Esophagus squamous epithelium (tissue), 5 donors: Measurements from ENCODE around the gene MLH3. TPM values are rescaled to one million over a fixed set of nuclear protein-coding genes. Genes with fewer than 3 reads are reported as not detected.

Source experiments
- DNase-seq: peaks from one replicate; lab custom pipeline; 2025; lab: John Stamatoyannopoulos, UW
- H3K27ac ChIP-seq, 4 donors: fragments of 200-600 bp; sonication (generic); one replicate each; pipeline ENCODE4 v1.5.1; 2016 to 2019; ENCODE audit warnings: mild to moderate bottlenecking in 1 of 4
- H3K27me3 ChIP-seq, 4 donors: fragments of 200-600 bp; sonication (generic); 1 replicate in 3 of 4; 2 replicates in 1 of 4; pipeline versions ENCODE4 v1.5.1 to v1.6.0; 2017 to 2021; ENCODE audit warnings: antibody characterized with exemption in 1 of 4
- H3K36me3 ChIP-seq, 3 donors: fragments of 200-600 bp; sonication (generic); one replicate each; pipeline ENCODE4 v1.5.1; 2016 to 2019
- H3K4me1 ChIP-seq, 3 donors: fragments of 200-600 bp; sonication (generic); one replicate each; pipeline ENCODE4 v1.5.1; 2017 to 2019
- H3K4me3 ChIP-seq, 4 donors: fragments of 200-600 bp; sonication (generic); 1 replicate in 3 of 4; 2 replicates in 1 of 4; pipeline ENCODE4 v1.5.1; 2016 to 2019; ENCODE audit warnings: mild to moderate bottlenecking in 2 of 4, moderate library complexity in 1 of 4
- H3K9me3 ChIP-seq, 3 donors: fragments of 200-600 bp; sonication (generic); one replicate each; pipeline ENCODE4 v1.5.1; 2016 to 2019
- POLR2A ChIP-seq, 4 donors: fragments of 450-650 bp; IDR thresholded peaks; one replicate each; pipeline ENCODE4 v1.6.1; 2017; ENCODE audit warnings: antibody characterized with exemption in 4 of 4, mild to moderate bottlenecking in 4 of 4, moderate library complexity in 3 of 4
- WGBS, 2 donors: methylation state at CpG; one replicate each; pipeline ENCODE4 v1.1.5; 2018; 5-methylcytosine and 5-hydroxymethylcytosine counted together
- intact Hi-C: fragments of 100-400 bp; cut with DNase I; formaldehyde crosslinking; loops from one replicate; pipeline ENCODE4 v1.15.0; 2022
- total RNA-seq, 4 donors: library from RNA; depleted of rRNA; stranded (reverse); fragments of >200 nt; gene quantifications; one replicate each; pipeline ENCODE4 v1.1.0, GENCODE V29; 2016
- TF ChIP-seq, protein P1 (sequence below), 6 experiments: fragments of 450-650 bp in 4 of 6; fragments of 200-600 bp in 2 of 6; sonication (generic) in 2 of 6; IDR thresholded peaks; one replicate each; pipeline ENCODE4 v1.5.1; 2016 to 2019; ENCODE audit warnings: antibody characterized with exemption in 6 of 6, mild to moderate bottlenecking in 4 of 6, moderate library complexity in 4 of 6
- donor health status: DM: yes; HTN: yes; CAD: no.

MLH3 gene
- total RNA-seq, 4 donors from 2014 or later: 8.4 to 39.7 (median 11.0) TPM

DNA sequence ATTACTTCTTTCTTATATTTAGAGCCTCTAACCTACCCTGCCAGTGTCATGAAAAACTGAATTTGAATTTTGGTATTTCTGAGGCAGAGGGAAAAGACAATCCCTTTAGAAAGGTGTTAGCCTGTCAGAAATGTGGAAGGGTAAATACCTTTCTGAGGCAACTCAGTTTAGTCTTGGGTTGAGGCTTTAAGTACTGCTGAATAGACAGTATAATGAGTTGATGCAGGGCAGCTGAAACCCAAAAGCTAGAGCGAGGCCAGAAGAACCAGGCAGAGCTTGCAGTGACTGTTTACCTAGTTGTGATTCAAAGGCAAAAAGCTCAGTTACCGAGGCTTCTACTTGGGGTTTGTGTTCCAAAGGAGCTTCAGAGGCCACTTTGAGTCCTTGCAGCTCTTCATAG lies 36.9 kb upstream of the MLH3 start:
- Histone ChIP-seq H3K36me3 (peaks cover 3 to 100% (median 52%) of the 10 kb centered on the region in 3 donors), H3K9me3 (no peaks in the 10 kb centered on the region), H3K27ac (no peak overlapping the region), H3K27me3 (no peaks in the 10 kb centered on the region), H3K4me3 (no peak overlapping the region), H3K4me1 (peaks cover 0 to 27% (median 5%) of the 10 kb centered on the region in 3 donors)
- intact Hi-C loops: loop anchor here (10.0 kb wide), 2 partner anchors 83 to 173 kb away; partner anchors contain the start of gene EIF2B2
- no peak for DNase-seq
- TF ChIP-seq POLR2A (IDR thresholded peaks at IDR 0.05): no peak
- TF ChIP-seq, protein P1, sequence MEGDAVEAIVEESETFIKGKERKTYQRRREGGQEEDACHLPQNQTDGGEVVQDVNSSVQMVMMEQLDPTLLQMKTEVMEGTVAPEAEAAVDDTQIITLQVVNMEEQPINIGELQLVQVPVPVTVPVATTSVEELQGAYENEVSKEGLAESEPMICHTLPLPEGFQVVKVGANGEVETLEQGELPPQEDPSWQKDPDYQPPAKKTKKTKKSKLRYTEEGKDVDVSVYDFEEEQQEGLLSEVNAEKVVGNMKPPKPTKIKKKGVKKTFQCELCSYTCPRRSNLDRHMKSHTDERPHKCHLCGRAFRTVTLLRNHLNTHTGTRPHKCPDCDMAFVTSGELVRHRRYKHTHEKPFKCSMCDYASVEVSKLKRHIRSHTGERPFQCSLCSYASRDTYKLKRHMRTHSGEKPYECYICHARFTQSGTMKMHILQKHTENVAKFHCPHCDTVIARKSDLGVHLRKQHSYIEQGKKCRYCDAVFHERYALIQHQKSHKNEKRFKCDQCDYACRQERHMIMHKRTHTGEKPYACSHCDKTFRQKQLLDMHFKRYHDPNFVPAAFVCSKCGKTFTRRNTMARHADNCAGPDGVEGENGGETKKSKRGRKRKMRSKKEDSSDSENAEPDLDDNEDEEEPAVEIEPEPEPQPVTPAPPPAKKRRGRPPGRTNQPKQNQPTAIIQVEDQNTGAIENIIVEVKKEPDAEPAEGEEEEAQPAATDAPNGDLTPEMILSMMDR (IDR thresholded peaks at IDR 0.05): no peak
- 72 to 75% methylated on average over 2 of the region's 2 CpGs for WGBS, 2 donors

DNA sequence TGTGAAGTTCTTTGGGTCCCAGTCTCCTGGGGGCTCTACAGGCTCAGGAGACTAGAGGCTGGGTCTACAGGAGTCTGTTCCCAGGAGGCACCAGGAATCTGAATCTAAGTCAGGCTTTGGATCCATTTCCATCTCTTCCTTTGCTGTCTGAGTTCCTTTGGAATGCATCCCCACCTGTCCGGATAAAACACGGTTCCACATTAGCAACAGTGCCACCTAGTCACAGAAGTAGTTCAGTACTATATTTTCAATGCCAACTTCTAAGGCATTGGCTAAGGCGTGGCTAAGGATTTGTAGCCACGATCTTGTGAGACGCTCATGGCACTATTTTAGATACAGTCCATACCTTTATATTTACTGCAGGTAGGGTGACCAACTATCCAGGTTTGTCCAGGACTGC lies 33.2 kb upstream of the MLH3 start:
- no peak for DNase-seq
- TF ChIP-seq POLR2A (IDR thresholded peaks at IDR 0.05): no peak
- TF ChIP-seq, protein P1 (IDR thresholded peaks at IDR 0.05): peak in 5 of 6 experiments; percentile 29 to 64 (median 34)
- Histone ChIP-seq H3K27me3 (no peaks in the 10 kb centered on the region), H3K36me3 (peaks cover 3 to 76% (median 45%) of the 10 kb centered on the region in 3 donors), H3K27ac (peak overlapping the region in 2 of 4 donors; percentile 40 to 55), H3K4me1 (peaks cover 6 to 59% (median 13%) of the 10 kb centered on the region in 3 donors), H3K4me3 (no peak overlapping the region), H3K9me3 (no peaks in the 10 kb centered on the region)
- intact Hi-C loops: loop anchor here (5.0 to 10.0 kb wide), 3 partner anchors 80 to 170 kb away; partner anchors contain the start of gene EIF2B2
- WGBS, 2 donors: 30 to 48% methylated on average over 5 of the region's 5 CpGs

DNA sequence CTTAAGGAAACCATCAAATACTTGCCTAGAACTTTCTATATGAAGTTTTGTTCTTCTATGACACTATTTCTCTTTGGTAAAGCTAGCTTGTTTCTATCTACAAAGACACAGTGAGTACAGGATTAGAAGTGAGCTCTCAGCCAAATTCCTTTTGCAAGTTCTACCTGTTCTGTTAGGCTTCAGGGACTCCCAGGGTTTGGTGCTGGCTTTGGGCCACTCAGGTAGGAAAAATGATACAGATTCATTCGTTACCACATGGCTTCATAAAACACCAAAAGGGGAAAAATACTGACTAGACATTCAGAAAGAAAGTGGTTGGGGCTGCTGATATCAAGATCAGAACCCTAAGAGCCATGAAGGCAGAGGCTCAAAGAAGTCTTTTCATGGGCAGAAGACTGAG lies 32.0 kb upstream of the MLH3 start:
- 25 to 80% methylated on average over 1 of the region's 1 CpG for WGBS, 2 donors
- peaks cover 2 to 63% (median 43%) of the 10 kb centered on the region in 3 donors for H3K36me3 ChIP-seq
- no peak overlapping the region for H3K4me3 ChIP-seq
- no peaks in the 10 kb centered on the region for H3K27me3 ChIP-seq
- intact Hi-C loops: loop anchor here (5.0 to 10.0 kb wide), 3 partner anchors 78 to 168 kb away; partner anchors contain the start of gene EIF2B2
- DNase-seq: no peak
- TF ChIP-seq, protein P1 (IDR thresholded peaks at IDR 0.05): no peak
- no peak for TF ChIP-seq POLR2A (IDR thresholded peaks at IDR 0.05)
- peak overlapping the region in 2 of 4 donors; percentile 14 to 25 for H3K27ac ChIP-seq
- H3K4me1 ChIP-seq: peaks cover 6 to 62% (median 13%) of the 10 kb centered on the region in 3 donors
- no peaks in the 10 kb centered on the region for H3K9me3 ChIP-seq

DNA sequence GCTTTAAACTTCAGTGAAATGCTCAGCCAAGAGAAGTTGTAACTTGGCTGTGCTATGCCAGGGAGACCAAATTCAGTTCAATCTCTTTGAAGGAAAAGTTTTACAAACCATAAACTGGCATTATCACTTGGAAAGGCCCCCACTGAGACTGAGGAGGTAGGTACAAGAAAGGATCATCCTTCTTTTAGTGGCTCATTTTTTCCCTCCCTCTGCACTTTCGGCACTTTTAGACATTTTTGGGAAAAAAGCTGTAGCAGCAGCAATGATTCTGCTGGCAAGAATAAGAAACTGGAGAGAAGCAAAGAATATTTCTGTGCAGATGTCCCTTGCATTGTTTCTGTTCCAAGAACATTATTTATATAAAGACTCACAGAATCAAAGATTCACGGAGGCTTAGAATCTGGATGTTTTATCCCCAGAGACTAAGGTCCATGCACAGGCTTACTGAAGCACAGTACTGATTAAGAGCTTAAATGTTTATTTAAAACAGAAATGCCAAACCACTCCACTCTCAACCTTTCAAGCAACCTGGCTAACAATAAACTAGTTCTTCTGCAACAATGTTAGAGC lies 30.5 kb upstream of the MLH3 start:
- no peaks in the 10 kb centered on the region for H3K9me3 ChIP-seq
- peaks cover 6 to 60% (median 13%) of the 10 kb centered on the region in 3 donors for H3K4me1 ChIP-seq
- peak overlapping the region in 3 of 4 donors; percentile 14 to 65 (median 54) for H3K27ac ChIP-seq
- intact Hi-C loops: loop anchor here (5.0 to 10.0 kb wide), 3 partner anchors 77 to 167 kb away; partner anchors contain the start of gene EIF2B2
- WGBS, 2 donors: 41 to 78% methylated on average over 2 of the region's 2 CpGs
- no peak for DNase-seq
- no peaks in the 10 kb centered on the region for H3K27me3 ChIP-seq
- peaks cover 0 to 48% (median 34%) of the 10 kb centered on the region in 3 donors for H3K36me3 ChIP-seq
- no peak for TF ChIP-seq POLR2A (IDR thresholded peaks at IDR 0.05)
- TF ChIP-seq, protein P1 (IDR thresholded peaks at IDR 0.05): no peak
- peak overlapping the region in 1 of 4 donors; percentile 0 for H3K4me3 ChIP-seq

DNA sequence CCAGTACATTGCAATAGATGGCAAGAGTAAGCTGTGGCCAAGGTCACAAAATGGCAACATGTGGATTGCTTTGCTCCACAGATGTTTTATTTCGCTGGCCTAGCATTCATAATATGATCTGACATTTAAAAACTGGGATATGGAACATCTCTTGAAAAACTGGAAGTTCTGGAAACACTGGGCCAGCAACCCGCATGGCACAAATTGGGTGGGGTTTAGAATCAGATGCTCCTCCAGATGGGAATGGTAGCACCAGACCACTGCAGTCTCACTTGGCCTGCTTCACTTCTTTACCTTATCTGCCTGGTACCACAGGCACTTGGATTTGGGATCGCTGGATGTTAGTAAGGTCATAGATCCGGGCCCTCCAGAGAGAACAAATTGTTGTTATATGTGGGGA lies 28.3 kb upstream of the MLH3 start:
- peaks cover 6 to 51% (median 13%) of the 10 kb centered on the region in 3 donors for H3K4me1 ChIP-seq
- H3K9me3 ChIP-seq: no peaks in the 10 kb centered on the region
- peak overlapping the region in 1 of 4 donors; percentile 27 for H3K27ac ChIP-seq
- H3K27me3 ChIP-seq: no peaks in the 10 kb centered on the region
- WGBS, 2 donors: 47 to 88% methylated on average over 4 of the region's 4 CpGs
- H3K36me3 ChIP-seq: peaks cover 0 to 26% (median 12%) of the 10 kb centered on the region in 3 donors
- intact Hi-C loops: no loop called here
- no peak overlapping the region for H3K4me3 ChIP-seq
- DNase-seq: no peak
- TF ChIP-seq, protein P1 (IDR thresholded peaks at IDR 0.05): no peak
- TF ChIP-seq POLR2A (IDR thresholded peaks at IDR 0.05): no peak
